HCT116 (cell line): Measurements from ENCODE around the gene ATP6V1B1. TPM values are rescaled to one million over a fixed set of nuclear protein-coding genes. Genes with fewer than 3 reads are reported as not detected.

Experiments used
- ATAC-seq: fragments of 200-7000 bp; cut with Tn5 transposase; 2 replicates; pipeline ENCODE4 v1.9.1; 2020; ENCODE audit warnings: mild to moderate bottlenecking, moderate library complexity
- BruUV-seq: library from RNA; stranded (reverse); fragments of 400-500 nt; replicated peaks from 2 replicates; lab custom pipeline; 2021; lab: Mats Ljungman, UMichigan
- CTCF ChIA-PET: fragments of 300-600 bp; sonication (Branson Sonifier 250); formaldehyde crosslinking; loops from one replicate; lab custom pipeline; 2021; ENCODE audit warnings: antibody characterized with exemption; lab: Charles Lee
- POLR2A ChIA-PET: fragments of 300-600, 350-600 bp; sonication (Branson Sonifier 250); formaldehyde crosslinking; loops from one replicate; lab custom pipeline; 2021; ENCODE audit warnings: antibody characterized with exemption; lab: Charles Lee
- RAD21 ChIA-PET, 2 experiments: fragments of 300-600 bp; sonication (Branson Sonifier 250); formaldehyde crosslinking; loops; one replicate each; lab custom pipeline; 2023; ENCODE audit warnings: low total read pairs in 2 of 2; ENCODE audit not compliant: uncharacterized antibody in 2 of 2, unreplicated experiment in 2 of 2, low non-redundant PET in 1 of 2; lab: Charles Lee
- DNase-seq: peaks from one replicate; pipeline ENCODE4 v3.0.0-alpha.2; 2010; ENCODE audit warnings: low read depth, low spot score
- H2AFZ ChIP-seq: fragments of 200-600 bp; shearing (Covaris generic), sonication (generic); 2 replicates; pipeline ENCODE4 v1.6.1; 2017; ENCODE audit warnings: low read depth, mixed run types, mixed read lengths, antibody characterized with exemption, low read length; ENCODE audit not compliant: poor library complexity, severe bottlenecking
- H3K27ac ChIP-seq: 2 replicates; pipeline ENCODE4 v1.5.1; 2012; ENCODE audit warnings: low read depth, low read length
- H3K27me3 ChIP-seq: fragments of 200-600 bp; sonication (generic); 2 replicates; pipeline ENCODE4 v1.6.1; 2016; ENCODE audit warnings: mixed run types, low read length, mixed read lengths; ENCODE audit not compliant: insufficient read depth
- H3K36me3 ChIP-seq, 2 experiments: fragments of 200-500 bp in 1 of 2; fragments of 200-600 bp in 1 of 2; sonication (Bioruptor generic) in 1 of 2; sonication (generic) in 1 of 2; 2 replicates each; pipeline versions ENCODE4 v1.5.1 to v1.6.1; 2014 to 2016; ENCODE audit warnings: low read length in 2 of 2, inconsistent platforms in 1 of 2, mixed read lengths in 1 of 2, mixed run types in 1 of 2; ENCODE audit not compliant: insufficient read depth in 2 of 2, control insufficient read depth in 1 of 2
- H3K4me1 ChIP-seq, 2 experiments: fragments of 200-600 bp in 1 of 2; sonication (generic) in 1 of 2; 2 replicates each; pipeline versions ENCODE4 v1.5.1 to v1.6.1; 2012 to 2017; ENCODE audit warnings: low read length in 2 of 2, inconsistent platforms in 1 of 2, mild to moderate bottlenecking in 1 of 2, mixed read lengths in 1 of 2, mixed run types in 1 of 2, moderate library complexity in 1 of 2; ENCODE audit not compliant: insufficient read depth in 2 of 2, control insufficient read depth in 1 of 2
- H3K4me2 ChIP-seq: fragments of 200-600 bp; sonication (generic); 2 replicates; pipeline ENCODE4 v1.6.1; 2017; ENCODE audit warnings: mixed run types, low read length, mixed read lengths
- H3K4me3 ChIP-seq, 2 experiments: fragments of 200-600 bp in 1 of 2; sonication (generic) in 1 of 2; replicated peaks in 1 of 2; 2 replicates each; pipeline ENCODE4 v1.5.1; 2011 to 2016; ENCODE audit warnings: low read length in 2 of 2, control low read depth in 1 of 2, low read depth in 1 of 2, mild to moderate bottlenecking in 1 of 2, mixed read lengths in 1 of 2, mixed run types in 1 of 2
- H3K79me2 ChIP-seq: fragments of 200-600 bp; sonication (generic); 2 replicates; pipeline ENCODE4 v1.6.1; 2017; ENCODE audit warnings: mild to moderate bottlenecking, mixed run types, low read length, moderate library complexity, mixed read lengths; ENCODE audit not compliant: insufficient read depth
- H3K9ac ChIP-seq: fragments of 200-600 bp; sonication (generic); 2 replicates; pipeline ENCODE4 v1.6.1; 2016; ENCODE audit warnings: low read length, mixed read lengths
- H3K9me2 ChIP-seq: fragments of 200-600 bp; sonication (generic), shearing (Covaris generic); 2 replicates; pipeline ENCODE4 v1.6.1; 2017; ENCODE audit warnings: mixed run types, mild to moderate bottlenecking, moderate library complexity; ENCODE audit not compliant: insufficient read depth
- H3K9me3 ChIP-seq, 2 experiments: fragments of 200-500 bp in 1 of 2; fragments of 200-600 bp in 1 of 2; sonication (Bioruptor generic) in 1 of 2; sonication (generic) in 1 of 2; 2 replicates each; pipeline ENCODE4 v1.6.1; 2014 to 2017; ENCODE audit warnings: low read length in 2 of 2, mixed read lengths in 2 of 2, inconsistent platforms in 1 of 2, low read depth in 1 of 2, mild to moderate bottlenecking in 1 of 2, mixed run types in 1 of 2, moderate library complexity in 1 of 2; ENCODE audit not compliant: control insufficient read depth in 1 of 2, insufficient read depth in 1 of 2
- H4K20me1 ChIP-seq: fragments of 200-600 bp; sonication (generic), shearing (Covaris generic); 2 replicates; pipeline ENCODE4 v1.6.1; 2017; ENCODE audit warnings: mixed run types, mild to moderate bottlenecking, moderate library complexity; ENCODE audit not compliant: insufficient read depth
- ELF1 ChIP-seq: IDR thresholded peaks from 2 replicates; pipeline ENCODE4 v1.6.1; 2012; ENCODE audit warnings: low read depth, borderline replicate concordance
- EZH2phosphoT487 ChIP-seq: fragments of 200-600 bp; IDR thresholded peaks from 2 replicates; pipeline ENCODE4 v1.6.1; 2018; ENCODE audit warnings: antibody characterized with exemption, borderline replicate concordance
- FOSL1 ChIP-seq: IDR thresholded peaks from 2 replicates; pipeline ENCODE4 v1.6.1; 2012; ENCODE audit warnings: low read depth
- POLR2AphosphoS5 ChIP-seq: IDR thresholded peaks from 2 replicates; pipeline ENCODE4 v1.6.1; 2011; ENCODE audit warnings: mild to moderate bottlenecking, low read depth, low read length, moderate library complexity
- RAD21 ChIP-seq: IDR thresholded peaks from 2 replicates; pipeline ENCODE4 v1.6.1; 2012; ENCODE audit warnings: low read depth, mild to moderate bottlenecking
- REST ChIP-seq: IDR thresholded peaks from 2 replicates; pipeline ENCODE4 v1.6.1; 2012; ENCODE audit warnings: low read depth
- SRF ChIP-seq: IDR thresholded peaks from 2 replicates; pipeline ENCODE4 v1.6.1; 2012; ENCODE audit warnings: low read depth
- TCF7L2 ChIP-seq: IDR thresholded peaks from 2 replicates; pipeline ENCODE4 v1.7.0; 2011; ENCODE audit warnings: borderline replicate concordance, inconsistent platforms; ENCODE audit not compliant: insufficient read depth, insufficient read length; ENCODE audit errors: extremely low read depth
- ZBTB33 ChIP-seq: IDR thresholded peaks from 2 replicates; pipeline ENCODE4 v1.6.1; 2011; ENCODE audit warnings: mild to moderate bottlenecking, low read length, moderate library complexity; ENCODE audit not compliant: insufficient replicate concordance; ENCODE audit errors: extremely low read depth
- ZFX ChIP-seq: fragments of 450-650 bp; IDR thresholded peaks from 2 replicates; pipeline ENCODE4 v1.6.1; 2017
- intact Hi-C: fragments of 100-400 bp; cut with micrococcal nuclease; formaldehyde crosslinking; loops from 2 replicates; pipeline ENCODE4 v1.10.0; 2022
- total RNA-seq: library from RNA; stranded (reverse); gene quantifications from one replicate; pipeline ENCODE4 v1.2.1, GENCODE V29; 2021; ENCODE audit not compliant: unreplicated experiment

ATP6V1B1 gene
- total RNA-seq, 1 experiment from 2014 or later: 0.74 TPM

GRCh38 chr2:70962211-70962884 is 26.6 kb downstream of the ATP6V1B1 start:
- Histone ChIP-seq H3K9ac (no peak overlapping the region), H4K20me1 (no peaks in the 10 kb centered on the region)
- RAD21 ChIA-PET: no interaction called here
- TF ChIP-seq ELF1 (no peak), ZFX (no peak), POLR2AphosphoS5 (no peak)
- TF ChIP-seq, all 23 proteins: peak for 0
- no TSS peak for BruUV-seq
- Histone ChIP-seq H3K4me1 (peaks cover 4 to 12% of the 10 kb centered on the region in 2 experiments; a peak in 3 of 4 replicates), H3K9me3 (no peaks in the 10 kb centered on the region), H3K27me3 (no peaks in the 10 kb centered on the region), H2AFZ (no peak overlapping the region), H3K27ac (no peak overlapping the region), H3K9me2 (no peaks in the 10 kb centered on the region), H3K4me3 (no peak overlapping the region), H3K79me2 (no peaks in the 10 kb centered on the region), H3K36me3 (no peaks in the 10 kb centered on the region), H3K4me2 (no peak overlapping the region)
- ChIA-PET CTCF (no interaction called here), POLR2A (no interaction called here)
- ATAC-seq (no peak), DNase-seq (no peak)
- intact Hi-C loops: no loop called here

GRCh38 chr2:70962885-70963878 is 27.5 kb downstream of the ATP6V1B1 start:
- Histone ChIP-seq H3K9me3 (no peaks in the 10 kb centered on the region), H3K4me1 (peaks cover 4 to 12% of the 10 kb centered on the region in 2 experiments; a peak in 3 of 4 replicates), H3K9me2 (no peaks in the 10 kb centered on the region), H4K20me1 (no peaks in the 10 kb centered on the region), H3K27ac (no peak overlapping the region), H3K4me3 (no peak overlapping the region), H3K36me3 (no peaks in the 10 kb centered on the region), H3K4me2 (no peak overlapping the region), H3K79me2 (no peaks in the 10 kb centered on the region), H2AFZ (no peak overlapping the region), H3K9ac (no peak overlapping the region), H3K27me3 (no peaks in the 10 kb centered on the region)
- CTCF ChIA-PET: interaction anchor here (1.2 to 2.0 kb wide), 2 partner anchors 9 to 98 kb away, joined by 3 to 9 read pairs; no protein-coding TSS in a partner anchor
- BruUV-seq: no TSS peak
- RAD21 ChIA-PET: no interaction called here
- DNase-seq (no peak), ATAC-seq (no peak)
- POLR2A ChIA-PET: no interaction called here
- intact Hi-C loops: no loop called here
- TF ChIP-seq REST: no peak
- no peak for TF ChIP-seq ZFX
- TF ChIP-seq SRF: no peak
- no peak for TF ChIP-seq EZH2phosphoT487
- TF ChIP-seq FOSL1: no peak
- no peak for TF ChIP-seq ZBTB33
- no peak for TF ChIP-seq TCF7L2
- TF ChIP-seq RAD21: no peak
